Measurements from ENCODE around the gene HOXC9. TPM values are rescaled to one million over a fixed set of nuclear protein-coding genes. Genes with fewer than 3 reads are reported as not detected.

HOXC9 gene
- total RNA-seq, 6 experiments from 2014 or later, result not detected

DNA sequence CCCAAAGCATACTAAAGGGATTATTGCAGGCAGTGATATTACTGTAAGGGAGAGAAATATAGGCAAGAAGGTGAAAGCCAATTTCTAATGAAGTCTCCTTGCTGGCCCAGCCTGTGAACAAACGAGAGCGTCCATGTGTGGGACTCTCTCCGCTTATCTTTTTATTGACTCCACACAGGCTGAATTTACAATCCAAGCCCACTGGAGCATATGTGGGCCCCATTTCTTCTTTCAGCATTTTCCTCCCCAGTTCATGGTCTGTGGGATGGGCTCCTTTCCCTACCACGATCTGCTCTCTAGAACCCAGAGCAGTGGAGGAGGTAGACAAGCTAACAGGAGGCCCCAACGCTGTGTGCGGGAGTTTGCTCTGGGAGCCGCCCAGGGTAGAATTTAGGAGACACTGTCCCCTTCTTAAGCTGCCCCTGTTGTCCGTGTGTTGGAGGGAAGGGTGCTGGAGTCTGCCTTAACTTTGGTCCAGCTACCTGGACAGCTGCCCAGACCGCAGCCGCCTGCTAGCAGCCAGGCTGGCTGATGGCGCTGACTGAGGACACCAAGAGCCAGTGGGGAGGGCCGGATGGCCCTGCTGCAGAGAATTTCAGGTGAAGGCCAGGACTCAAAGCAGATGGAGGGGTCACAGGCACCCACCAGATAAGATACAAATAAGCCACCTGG lies 30.2 kb upstream of the HOXC9 start:
- H3K27me3 ChIP-seq, result peaks cover 5 to 45% of the 10 kb centered on the region in 2 donors
- no peaks in the 10 kb centered on the region for H3K36me3 ChIP-seq
- H3K9me3 ChIP-seq, result no peaks in the 10 kb centered on the region
- TF ChIP-seq, protein P1, sequence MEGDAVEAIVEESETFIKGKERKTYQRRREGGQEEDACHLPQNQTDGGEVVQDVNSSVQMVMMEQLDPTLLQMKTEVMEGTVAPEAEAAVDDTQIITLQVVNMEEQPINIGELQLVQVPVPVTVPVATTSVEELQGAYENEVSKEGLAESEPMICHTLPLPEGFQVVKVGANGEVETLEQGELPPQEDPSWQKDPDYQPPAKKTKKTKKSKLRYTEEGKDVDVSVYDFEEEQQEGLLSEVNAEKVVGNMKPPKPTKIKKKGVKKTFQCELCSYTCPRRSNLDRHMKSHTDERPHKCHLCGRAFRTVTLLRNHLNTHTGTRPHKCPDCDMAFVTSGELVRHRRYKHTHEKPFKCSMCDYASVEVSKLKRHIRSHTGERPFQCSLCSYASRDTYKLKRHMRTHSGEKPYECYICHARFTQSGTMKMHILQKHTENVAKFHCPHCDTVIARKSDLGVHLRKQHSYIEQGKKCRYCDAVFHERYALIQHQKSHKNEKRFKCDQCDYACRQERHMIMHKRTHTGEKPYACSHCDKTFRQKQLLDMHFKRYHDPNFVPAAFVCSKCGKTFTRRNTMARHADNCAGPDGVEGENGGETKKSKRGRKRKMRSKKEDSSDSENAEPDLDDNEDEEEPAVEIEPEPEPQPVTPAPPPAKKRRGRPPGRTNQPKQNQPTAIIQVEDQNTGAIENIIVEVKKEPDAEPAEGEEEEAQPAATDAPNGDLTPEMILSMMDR (IDR thresholded peaks at IDR 0.05), result no peak
- no peak for TF ChIP-seq POLR2A (IDR thresholded peaks at IDR 0.05)
- H3K4me3 ChIP-seq, result no peak overlapping the region
- intact Hi-C loops (cut with DNase I), result no loop called here
- ATAC-seq, result peak in 1 of 4 donors; percentile 45
- peaks cover 0 to 3% (median 0%) of the 10 kb centered on the region in 4 donors for H3K4me1 ChIP-seq
- peak in 1 of 3 donors; percentile 50 for DNase-seq
- H3K27ac ChIP-seq, result no peak overlapping the region
- WGBS (ENCODE audit: insufficient coverage, low coverage, low lambda C conversion rate, missing lambda C conversion rate), result 19% methylated on average over 7 of the region's 12 CpGs

DNA sequence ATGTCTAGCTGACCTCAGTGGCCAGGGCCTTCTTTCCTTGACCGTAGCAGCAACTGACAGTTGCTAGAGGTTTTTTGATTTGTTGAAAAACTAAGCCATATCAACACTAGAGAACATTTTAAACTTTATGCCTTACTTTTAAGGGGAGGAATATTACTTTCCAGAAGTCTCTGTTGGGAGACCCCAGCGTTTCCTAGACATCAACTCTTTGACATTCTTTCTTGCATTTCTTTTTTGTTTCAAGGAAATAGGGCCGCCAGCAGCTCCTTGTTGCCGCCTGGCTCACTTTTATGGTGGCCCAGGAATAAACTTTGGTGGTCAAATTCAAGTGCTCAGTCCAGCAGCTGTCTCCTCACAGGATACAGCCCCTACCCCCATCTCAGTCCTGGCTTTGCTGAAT lies 29.5 kb upstream of the HOXC9 start:
- TF ChIP-seq, protein P1 (IDR thresholded peaks at IDR 0.05), result no peak
- no peak for TF ChIP-seq POLR2A (IDR thresholded peaks at IDR 0.05)
- H3K4me1 ChIP-seq, result peaks cover 0 to 5% (median 0%) of the 10 kb centered on the region in 4 donors
- H3K27me3 ChIP-seq, result peaks cover 10 to 47% of the 10 kb centered on the region in 2 donors
- no peak overlapping the region for H3K4me3 ChIP-seq
- intact Hi-C loops (cut with DNase I), result no loop called here
- no peaks in the 10 kb centered on the region for H3K36me3 ChIP-seq
- H3K27ac ChIP-seq, result no peak overlapping the region
- no peaks in the 10 kb centered on the region for H3K9me3 ChIP-seq
- DNase-seq (peak in 1 of 3 donors; percentile 7), ATAC-seq (no peak)
- 2% methylated on average over 3 of the region's 4 CpGs for WGBS (ENCODE audit: insufficient coverage, low coverage, low lambda C conversion rate, missing lambda C conversion rate)

DNA sequence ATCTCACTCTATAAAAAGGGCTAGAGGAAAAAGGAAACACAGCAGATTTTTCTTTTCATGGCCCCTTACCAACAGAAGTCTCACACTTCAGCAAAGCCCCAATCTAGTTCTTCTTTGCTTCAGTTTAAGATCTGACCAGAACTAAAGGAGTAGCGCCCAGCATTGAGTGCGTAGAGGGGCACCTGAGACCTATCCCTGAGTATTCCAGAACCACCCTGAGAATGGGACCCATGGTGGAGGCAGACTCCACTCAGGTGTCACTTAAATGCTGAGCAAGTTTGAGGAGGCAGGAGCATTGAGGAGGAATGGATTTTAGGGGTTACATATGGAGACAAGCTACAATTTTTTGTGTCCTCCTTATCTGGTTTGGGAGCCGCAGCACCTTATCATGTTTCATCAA lies 28.8 kb upstream of the HOXC9 start:
- intact Hi-C loops (cut with DNase I), result no loop called here
- H3K4me1 ChIP-seq, result peaks cover 0 to 5% (median 0%) of the 10 kb centered on the region in 4 donors
- H3K27ac ChIP-seq, result no peak overlapping the region
- H3K9me3 ChIP-seq, result no peaks in the 10 kb centered on the region
- TF ChIP-seq, protein P1 (IDR thresholded peaks at IDR 0.05), result no peak
- no peak for TF ChIP-seq POLR2A (IDR thresholded peaks at IDR 0.05)
- WGBS (ENCODE audit: insufficient coverage, low coverage, low lambda C conversion rate, missing lambda C conversion rate), result 57% methylated on average over 3 of the region's 3 CpGs
- H3K27me3 ChIP-seq, result peaks cover 10 to 53% of the 10 kb centered on the region in 2 donors
- DNase-seq (no peak), ATAC-seq (no peak)
- H3K36me3 ChIP-seq, result no peaks in the 10 kb centered on the region
- H3K4me3 ChIP-seq, result no peak overlapping the region

DNA sequence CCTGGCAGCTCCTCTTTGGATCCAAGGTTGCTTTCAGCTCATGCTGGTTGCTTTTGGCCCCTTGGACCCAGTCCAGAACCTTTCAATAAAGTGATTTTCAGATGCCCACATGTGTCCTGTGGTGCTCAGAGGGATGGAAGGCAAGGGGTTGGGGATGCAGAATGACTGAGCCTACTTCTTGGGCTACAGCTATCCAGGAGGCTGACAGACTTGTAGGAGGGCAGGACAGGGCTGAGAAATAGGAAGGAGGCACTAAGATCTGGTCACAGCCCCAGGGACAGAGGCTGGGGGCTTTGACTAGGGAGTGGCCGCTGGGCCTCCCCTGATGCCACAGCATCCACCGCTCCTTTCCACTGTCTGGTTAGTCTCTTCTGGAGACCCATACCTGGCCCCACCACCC lies 28.3 kb upstream of the HOXC9 start:
- DNase-seq (peak in 1 of 3 donors; percentile 2), ATAC-seq (no peak)
- Histone ChIP-seq H3K27ac (no peak overlapping the region), H3K9me3 (no peaks in the 10 kb centered on the region), H3K4me1 (peaks cover 0 to 5% (median 0%) of the 10 kb centered on the region in 4 donors), H3K27me3 (peaks cover 10 to 52% of the 10 kb centered on the region in 2 donors), H3K36me3 (no peaks in the 10 kb centered on the region), H3K4me3 (no peak overlapping the region)
- intact Hi-C loops (cut with DNase I), result no loop called here
- WGBS (ENCODE audit: insufficient coverage, low coverage, low lambda C conversion rate, missing lambda C conversion rate), result no CpG with 5 or more reads among the region's 2 CpGs
- no peak for TF ChIP-seq POLR2A (IDR thresholded peaks at IDR 0.05)
- TF ChIP-seq, protein P1 (IDR thresholded peaks at IDR 0.05), result no peak
